ENCODE results near the gene CLDND2.

GRCh38 chr19:51351266-51351990, 17.4 kb downstream of the CLDND2 start:
- TF ChIP-seq CTCF (IDR thresholded peaks at IDR 0.05; ENCODE audit: insufficient read depth, low read length) (no peak), POLR2AphosphoS5 (IDR thresholded peaks at IDR 0.05; ENCODE audit: low read depth) (no peak)
